Measurements from ENCODE around the gene PDGFA. TPM values are rescaled to one million over a fixed set of nuclear protein-coding genes. Genes with fewer than 3 reads are reported as not detected.

The PDGFA gene
- total and polyA plus RNA-seq, 2 experiments from 2014 or later, result 35.6 to 43.1 TPM

DNA sequence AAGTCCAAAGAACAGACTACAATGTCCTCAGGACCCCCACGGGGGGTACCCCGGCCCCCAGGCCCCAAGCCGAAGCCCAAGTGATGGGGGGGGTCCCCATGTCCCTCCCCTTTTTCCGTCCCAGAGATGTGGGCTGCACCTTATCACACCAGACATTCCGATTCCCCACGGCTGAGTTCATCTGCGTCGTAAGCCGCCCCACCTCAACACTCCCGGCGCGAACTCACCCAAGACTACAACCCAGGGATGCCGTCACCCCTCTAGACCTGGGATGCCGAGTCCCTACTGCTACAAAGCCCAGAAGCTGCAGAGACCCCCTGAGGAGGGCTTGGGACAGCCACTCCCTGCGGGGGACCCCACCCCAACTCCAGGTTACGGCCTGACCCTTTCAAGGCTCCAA lies 14.5 kb downstream of the PDGFA start:
- Histone ChIP-seq H3F3A (replicated peaks; ENCODE audit: low read depth) (no peaks in the 10 kb centered on the region), H2AFZ (no peak overlapping the region), H3K27me3 (ENCODE audit: insufficient read depth) (no peaks in the 10 kb centered on the region), H3K27ac (ENCODE audit: low read depth) (no peak overlapping the region), H3K36me3 (ENCODE audit: insufficient read depth) (no peaks in the 10 kb centered on the region; the same call in 1 of the 2 replicates), H3K4me2 (no peak overlapping the region), H3K4me1 (ENCODE audit: insufficient read depth) (no peaks in the 10 kb centered on the region), H4K20me1 (replicated peaks; ENCODE audit: insufficient read depth) (no peaks in the 10 kb centered on the region; the same call in 1 of the 2 replicates), H3K4me3 (no peak overlapping the region), H3K79me2 (replicated peaks; ENCODE audit: insufficient read depth) (no peaks in the 10 kb centered on the region; the same call in 1 of the 2 replicates), H3K9me2 (ENCODE audit: insufficient read depth) (no peaks in the 10 kb centered on the region)
- Mint-ChIP-seq H3K27me3 (ENCODE audit: insufficient read depth, low read depth, poor library complexity) (peaks cover 7% of the 10 kb centered on the region), H3K27ac (peak overlapping the region; percentile 95), H3K36me3 (ENCODE audit: low read depth) (peaks cover 64% of the 10 kb centered on the region), H3K4me1 (peaks cover 8% of the 10 kb centered on the region; the same call in 2 of the 3 replicates), H3K9me3 (no peaks in the 10 kb centered on the region), H3K4me3 (no peak overlapping the region)
- no peak for TF ChIP-seq EZH2phosphoT487 (IDR thresholded peaks at IDR 0.05; ENCODE audit: unreplicated experiment)
- TF ChIP-seq, protein P1, sequence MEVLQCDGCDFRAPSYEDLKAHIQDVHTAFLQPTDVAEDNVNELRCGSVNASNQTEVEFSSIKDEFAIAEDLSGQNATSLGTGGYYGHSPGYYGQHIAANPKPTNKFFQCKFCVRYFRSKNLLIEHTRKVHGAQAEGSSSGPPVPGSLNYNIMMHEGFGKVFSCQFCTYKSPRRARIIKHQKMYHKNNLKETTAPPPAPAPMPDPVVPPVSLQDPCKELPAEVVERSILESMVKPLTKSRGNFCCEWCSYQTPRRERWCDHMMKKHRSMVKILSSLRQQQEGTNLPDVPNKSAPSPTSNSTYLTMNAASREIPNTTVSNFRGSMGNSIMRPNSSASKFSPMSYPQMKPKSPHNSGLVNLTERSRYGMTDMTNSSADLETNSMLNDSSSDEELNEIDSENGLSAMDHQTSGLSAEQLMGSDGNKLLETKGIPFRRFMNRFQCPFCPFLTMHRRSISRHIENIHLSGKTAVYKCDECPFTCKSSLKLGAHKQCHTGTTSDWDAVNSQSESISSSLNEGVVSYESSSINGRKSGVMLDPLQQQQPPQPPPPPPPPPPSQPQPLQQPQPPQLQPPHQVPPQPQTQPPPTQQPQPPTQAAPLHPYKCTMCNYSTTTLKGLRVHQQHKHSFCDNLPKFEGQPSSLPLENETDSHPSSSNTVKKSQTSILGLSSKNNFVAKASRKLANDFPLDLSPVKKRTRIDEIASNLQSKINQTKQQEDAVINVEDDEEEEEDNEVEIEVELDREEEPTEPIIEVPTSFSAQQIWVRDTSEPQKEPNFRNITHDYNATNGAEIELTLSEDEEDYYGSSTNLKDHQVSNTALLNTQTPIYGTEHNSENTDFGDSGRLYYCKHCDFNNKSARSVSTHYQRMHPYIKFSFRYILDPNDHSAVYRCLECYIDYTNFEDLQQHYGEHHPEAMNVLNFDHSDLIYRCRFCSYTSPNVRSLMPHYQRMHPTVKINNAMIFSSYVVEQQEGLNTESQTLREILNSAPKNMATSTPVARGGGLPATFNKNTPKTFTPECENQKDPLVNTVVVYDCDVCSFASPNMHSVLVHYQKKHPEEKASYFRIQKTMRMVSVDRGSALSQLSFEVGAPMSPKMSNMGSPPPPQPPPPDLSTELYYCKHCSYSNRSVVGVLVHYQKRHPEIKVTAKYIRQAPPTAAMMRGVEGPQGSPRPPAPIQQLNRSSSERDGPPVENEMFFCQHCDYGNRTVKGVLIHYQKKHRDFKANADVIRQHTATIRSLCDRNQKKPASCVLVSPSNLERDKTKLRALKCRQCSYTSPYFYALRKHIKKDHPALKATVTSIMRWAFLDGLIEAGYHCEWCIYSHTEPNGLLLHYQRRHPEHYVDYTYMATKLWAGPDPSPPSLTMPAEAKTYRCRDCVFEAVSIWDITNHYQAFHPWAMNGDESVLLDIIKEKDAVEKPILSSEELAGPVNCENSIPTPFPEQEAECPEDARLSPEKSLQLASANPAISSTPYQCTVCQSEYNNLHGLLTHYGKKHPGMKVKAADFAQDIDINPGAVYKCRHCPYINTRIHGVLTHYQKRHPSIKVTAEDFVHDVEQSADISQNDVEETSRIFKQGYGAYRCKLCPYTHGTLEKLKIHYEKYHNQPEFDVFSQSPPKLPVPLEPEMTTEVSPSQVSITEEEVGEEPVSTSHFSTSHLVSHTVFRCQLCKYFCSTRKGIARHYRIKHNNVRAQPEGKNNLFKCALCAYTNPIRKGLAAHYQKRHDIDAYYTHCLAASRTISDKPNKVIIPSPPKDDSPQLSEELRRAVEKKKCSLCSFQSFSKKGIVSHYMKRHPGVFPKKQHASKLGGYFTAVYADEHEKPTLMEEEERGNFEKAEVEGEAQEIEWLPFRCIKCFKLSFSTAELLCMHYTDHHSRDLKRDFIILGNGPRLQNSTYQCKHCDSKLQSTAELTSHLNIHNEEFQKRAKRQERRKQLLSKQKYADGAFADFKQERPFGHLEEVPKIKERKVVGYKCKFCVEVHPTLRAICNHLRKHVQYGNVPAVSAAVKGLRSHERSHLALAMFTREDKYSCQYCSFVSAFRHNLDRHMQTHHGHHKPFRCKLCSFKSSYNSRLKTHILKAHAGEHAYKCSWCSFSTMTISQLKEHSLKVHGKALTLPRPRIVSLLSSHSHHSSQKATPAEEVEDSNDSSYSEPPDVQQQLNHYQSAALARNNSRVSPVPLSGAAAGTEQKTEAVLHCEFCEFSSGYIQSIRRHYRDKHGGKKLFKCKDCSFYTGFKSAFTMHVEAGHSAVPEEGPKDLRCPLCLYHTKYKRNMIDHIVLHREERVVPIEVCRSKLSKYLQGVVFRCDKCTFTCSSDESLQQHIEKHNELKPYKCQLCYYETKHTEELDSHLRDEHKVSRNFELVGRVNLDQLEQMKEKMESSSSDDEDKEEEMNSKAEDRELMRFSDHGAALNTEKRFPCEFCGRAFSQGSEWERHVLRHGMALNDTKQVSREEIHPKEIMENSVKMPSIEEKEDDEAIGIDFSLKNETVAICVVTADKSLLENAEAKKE (CRISPR knock-in tag; IDR thresholded peaks at IDR 0.05), result no peak
- TF ChIP-seq STAT1 (IDR thresholded peaks at IDR 0.05; ENCODE audit: unreplicated experiment), result no peak
- TF ChIP-seq, protein P2, sequence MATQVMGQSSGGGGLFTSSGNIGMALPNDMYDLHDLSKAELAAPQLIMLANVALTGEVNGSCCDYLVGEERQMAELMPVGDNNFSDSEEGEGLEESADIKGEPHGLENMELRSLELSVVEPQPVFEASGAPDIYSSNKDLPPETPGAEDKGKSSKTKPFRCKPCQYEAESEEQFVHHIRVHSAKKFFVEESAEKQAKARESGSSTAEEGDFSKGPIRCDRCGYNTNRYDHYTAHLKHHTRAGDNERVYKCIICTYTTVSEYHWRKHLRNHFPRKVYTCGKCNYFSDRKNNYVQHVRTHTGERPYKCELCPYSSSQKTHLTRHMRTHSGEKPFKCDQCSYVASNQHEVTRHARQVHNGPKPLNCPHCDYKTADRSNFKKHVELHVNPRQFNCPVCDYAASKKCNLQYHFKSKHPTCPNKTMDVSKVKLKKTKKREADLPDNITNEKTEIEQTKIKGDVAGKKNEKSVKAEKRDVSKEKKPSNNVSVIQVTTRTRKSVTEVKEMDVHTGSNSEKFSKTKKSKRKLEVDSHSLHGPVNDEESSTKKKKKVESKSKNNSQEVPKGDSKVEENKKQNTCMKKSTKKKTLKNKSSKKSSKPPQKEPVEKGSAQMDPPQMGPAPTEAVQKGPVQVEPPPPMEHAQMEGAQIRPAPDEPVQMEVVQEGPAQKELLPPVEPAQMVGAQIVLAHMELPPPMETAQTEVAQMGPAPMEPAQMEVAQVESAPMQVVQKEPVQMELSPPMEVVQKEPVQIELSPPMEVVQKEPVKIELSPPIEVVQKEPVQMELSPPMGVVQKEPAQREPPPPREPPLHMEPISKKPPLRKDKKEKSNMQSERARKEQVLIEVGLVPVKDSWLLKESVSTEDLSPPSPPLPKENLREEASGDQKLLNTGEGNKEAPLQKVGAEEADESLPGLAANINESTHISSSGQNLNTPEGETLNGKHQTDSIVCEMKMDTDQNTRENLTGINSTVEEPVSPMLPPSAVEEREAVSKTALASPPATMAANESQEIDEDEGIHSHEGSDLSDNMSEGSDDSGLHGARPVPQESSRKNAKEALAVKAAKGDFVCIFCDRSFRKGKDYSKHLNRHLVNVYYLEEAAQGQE (IDR thresholded peaks at IDR 0.05; ENCODE audit: unreplicated experiment), result no peak
- TF ChIP-seq, protein P3, sequence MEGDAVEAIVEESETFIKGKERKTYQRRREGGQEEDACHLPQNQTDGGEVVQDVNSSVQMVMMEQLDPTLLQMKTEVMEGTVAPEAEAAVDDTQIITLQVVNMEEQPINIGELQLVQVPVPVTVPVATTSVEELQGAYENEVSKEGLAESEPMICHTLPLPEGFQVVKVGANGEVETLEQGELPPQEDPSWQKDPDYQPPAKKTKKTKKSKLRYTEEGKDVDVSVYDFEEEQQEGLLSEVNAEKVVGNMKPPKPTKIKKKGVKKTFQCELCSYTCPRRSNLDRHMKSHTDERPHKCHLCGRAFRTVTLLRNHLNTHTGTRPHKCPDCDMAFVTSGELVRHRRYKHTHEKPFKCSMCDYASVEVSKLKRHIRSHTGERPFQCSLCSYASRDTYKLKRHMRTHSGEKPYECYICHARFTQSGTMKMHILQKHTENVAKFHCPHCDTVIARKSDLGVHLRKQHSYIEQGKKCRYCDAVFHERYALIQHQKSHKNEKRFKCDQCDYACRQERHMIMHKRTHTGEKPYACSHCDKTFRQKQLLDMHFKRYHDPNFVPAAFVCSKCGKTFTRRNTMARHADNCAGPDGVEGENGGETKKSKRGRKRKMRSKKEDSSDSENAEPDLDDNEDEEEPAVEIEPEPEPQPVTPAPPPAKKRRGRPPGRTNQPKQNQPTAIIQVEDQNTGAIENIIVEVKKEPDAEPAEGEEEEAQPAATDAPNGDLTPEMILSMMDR (conservative IDR thresholded peaks at IDR 0.05; ENCODE audit: low read depth in 2 of 2), result no peak
- TF ChIP-seq EZH2 (IDR thresholded peaks at IDR 0.05; ENCODE audit: low read depth, unreplicated experiment), result no peak
- TF ChIP-seq POLR2AphosphoS5 (IDR thresholded peaks at IDR 0.05; ENCODE audit: low read depth), result no peak
- TF ChIP-seq ETS1 (IDR thresholded peaks at IDR 0.05), result no peak
- no peak for TF ChIP-seq NANOG (IDR thresholded peaks at IDR 0.05; ENCODE audit: borderline replicate concordance)
- TF ChIP-seq JUNB (IDR thresholded peaks at IDR 0.05; ENCODE audit: unreplicated experiment), result no peak
- no peak for TF ChIP-seq CREB1 (CRISPR knock-in tag; IDR thresholded peaks at IDR 0.05; ENCODE audit: low read depth)
- no peak for TF ChIP-seq ZNF331 (CRISPR knock-in tag; IDR thresholded peaks at IDR 0.05; ENCODE audit: low read depth)
- no peak for TF ChIP-seq ZNF114 (CRISPR knock-in tag; IDR thresholded peaks at IDR 0.05)
- DNase-seq (ENCODE audit: low spot score) (no peak), ATAC-seq (no peak)

All from GM23338 (cell line).